HG03135 (cell line): ENCODE measurements around the gene PLCB4.

Experiments used
- ATAC-seq: cut with Tn5 transposase; IDR thresholded peaks from one replicate; pipeline ENCODE4 v1.9.1; 2021; ENCODE audit warnings: mild to moderate bottlenecking, moderate library complexity; ENCODE audit not compliant: unreplicated experiment

PLCB4 gene

DNA sequence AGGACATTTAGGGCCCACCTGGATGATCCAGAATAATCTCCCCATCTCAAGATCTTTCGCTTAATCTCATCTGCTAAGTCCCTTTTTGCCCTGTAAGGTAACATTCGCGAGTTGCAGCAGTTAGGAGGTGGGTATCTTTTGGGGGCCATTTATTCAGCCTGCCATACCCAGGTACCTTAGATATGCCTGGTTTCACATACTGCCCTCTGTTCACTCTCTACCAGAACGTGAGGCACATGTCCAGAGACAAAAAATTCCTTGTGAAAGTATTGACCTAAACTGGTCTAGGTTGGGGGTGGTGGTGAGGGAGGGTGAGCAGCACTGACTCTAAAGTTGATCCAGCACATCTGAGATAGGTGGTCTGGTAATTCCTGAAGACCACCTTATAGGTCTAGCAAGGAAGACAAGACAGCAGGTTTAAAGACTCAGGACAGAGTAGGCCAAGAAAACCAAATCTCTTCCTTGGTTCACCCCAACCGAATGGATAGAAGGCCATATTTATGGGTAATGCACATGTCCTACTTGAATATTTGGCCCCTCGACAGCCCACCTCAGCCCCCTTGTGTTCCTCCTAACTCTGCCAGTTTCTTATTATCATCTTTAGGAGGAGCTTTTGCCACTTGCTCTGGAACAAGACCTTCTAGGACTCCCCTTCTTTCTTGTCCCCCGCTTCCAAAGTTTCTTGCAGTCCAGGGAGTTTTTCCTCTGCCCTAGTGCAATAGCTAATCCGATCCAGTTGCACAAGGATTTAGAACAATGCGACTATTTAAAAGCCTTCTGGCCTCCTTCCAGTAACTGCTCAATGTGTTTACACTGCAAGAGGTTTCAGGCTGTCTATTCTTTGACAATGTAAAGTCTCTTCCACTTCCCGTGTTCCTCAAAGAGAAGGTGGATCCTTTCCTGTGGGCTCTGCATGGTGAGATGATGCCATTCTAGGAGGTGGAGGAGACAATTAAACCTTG is 232.5 kb downstream of the PLCB4 start:
- ATAC-seq: no peak

DNA sequence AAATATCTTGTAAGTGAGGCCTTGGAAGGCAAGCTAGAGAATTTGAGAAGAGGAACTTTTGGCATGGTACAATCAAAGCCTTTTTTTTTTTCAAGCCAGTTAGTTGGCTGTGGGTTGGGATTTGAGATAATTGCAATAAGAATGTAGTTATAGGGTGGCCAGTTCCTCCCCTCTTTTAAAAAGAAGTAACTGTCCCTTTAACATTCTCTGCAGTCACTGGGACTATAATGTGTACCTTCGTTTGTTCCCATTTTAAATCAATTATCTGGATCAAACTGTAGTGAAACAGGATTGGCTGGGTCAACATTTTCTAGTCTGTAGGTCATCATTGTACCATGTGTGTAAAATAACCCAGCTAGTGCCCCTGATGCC is 233.2 kb downstream of the PLCB4 start:
- no peak for ATAC-seq

DNA sequence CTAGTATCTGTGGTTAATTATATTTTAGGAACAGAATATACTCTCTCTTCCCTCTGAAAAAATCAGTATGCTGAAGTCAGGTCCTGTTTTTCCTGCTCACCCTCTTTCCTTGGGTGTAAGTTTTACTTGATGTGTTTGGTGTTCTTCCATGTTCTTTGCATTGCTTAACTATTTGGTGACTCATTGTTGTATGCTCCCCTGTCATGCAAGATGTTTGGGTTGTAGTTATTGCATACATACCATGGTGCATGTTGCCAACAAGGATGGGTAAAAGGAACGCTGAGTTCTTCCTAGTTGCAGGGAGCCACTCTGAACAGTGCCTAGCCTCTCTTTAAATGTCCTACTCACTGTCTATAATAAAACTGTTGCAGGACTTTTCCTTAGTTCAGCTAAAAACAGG is 237.6 kb downstream of the PLCB4 start:
- ATAC-seq: no peak

DNA sequence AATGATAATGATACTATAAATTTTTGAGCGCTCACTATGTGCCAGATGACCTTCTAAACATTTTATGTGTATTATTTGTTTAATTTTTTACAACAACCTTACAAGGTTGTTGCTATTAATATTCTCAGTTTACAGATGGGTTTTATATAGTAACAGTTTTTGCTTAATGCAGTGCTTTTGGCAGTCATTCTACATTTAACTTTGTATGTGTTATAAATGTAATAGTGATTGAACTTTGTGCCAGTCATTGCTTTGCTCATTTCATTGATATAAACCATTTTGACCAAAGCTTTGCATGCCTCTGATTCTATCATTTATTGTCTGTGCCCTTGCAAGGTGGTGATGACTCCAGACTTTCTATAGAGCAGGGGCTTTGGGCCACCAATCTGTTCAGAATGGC is 239.2 kb downstream of the PLCB4 start:
- no peak for ATAC-seq

DNA sequence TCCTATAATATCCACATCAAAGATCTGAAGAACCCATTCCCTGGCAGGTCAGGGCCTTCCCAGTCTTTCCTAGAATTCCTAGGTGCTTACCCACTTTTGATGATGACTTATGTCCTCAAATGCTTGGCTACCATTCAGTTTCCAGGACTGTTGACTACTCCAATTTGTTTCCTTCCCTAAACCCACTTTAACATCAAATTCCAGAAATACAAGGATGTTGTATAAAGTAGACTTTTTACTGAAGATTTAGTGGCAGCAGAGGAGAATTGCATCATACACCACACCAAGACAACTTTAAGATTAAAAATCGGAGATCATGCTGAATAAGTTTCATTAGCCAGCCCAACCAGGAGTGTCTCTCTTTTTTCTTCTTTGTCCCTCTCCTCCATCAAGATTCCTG is 242.2 kb downstream of the PLCB4 start:
- ATAC-seq: no peak

DNA sequence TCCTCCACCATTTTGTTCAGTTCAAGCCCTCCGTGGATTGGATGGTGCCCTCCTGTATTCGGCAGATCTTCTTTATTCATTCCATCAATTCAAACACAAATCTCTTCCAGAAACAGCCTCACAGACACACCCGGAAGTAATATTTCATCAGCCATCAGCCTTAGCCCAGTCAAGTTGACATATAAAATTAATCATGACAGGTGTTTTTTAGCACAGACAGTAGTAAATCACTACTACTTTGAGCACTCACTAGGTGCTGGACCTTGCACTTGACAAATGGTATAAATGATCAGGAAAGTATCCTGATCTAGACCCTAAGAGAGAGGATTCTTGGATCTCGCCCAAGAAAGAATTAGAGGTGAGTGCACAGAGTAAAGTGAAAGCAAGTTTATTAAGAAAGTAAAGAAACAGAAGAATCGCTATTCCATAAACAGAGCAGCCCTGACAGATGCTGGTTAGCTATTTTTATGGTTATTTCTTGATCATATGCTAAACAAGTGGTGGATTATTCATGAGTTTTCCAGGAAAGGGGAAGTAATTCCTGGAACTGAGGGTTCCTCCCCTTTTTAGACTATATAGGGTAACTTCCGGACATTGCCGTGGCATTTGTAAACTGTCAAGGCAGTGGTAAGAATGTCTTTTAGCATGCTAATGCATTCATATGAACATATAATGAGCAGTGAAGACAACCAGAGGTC is 250.9 kb downstream of the PLCB4 start:
- no peak for ATAC-seq

DNA sequence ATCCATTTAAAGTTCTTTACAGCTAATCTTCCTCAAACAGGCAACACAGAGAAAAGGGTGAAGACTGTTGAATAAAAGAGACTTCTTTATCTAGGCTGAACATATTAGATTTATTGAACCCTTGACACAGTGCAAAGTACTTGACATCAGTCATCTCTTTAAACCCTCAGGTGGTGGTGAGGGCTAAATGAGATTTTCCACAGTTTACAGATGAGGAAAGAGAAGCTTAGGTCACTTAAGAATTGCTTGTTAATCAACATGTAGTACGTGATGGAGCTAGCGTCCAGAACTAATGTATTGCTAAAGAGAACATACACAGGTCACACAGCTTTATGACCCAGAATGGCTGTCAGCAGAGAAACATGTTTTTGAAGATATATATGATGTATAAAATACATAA is 252.1 kb downstream of the PLCB4 start:
- no peak for ATAC-seq

DNA sequence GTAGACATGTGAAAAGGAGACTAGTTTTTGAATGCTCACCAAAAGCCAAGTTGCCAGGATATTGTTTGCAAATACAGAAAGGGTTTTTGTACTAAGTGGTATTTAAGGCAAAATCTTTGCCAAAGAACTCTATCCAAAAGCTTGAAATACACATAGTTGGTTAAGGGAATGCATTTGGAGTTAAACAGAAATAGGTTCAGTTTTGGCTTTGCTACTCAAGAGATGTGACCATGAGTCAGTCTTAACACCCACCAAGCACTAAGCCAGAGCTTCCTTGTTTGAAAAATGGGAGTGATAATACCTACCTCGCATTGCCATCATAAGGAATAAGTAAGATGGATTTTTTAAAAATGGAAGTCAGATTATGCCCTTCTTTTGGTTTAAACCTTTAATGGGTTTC is 253.8 kb downstream of the PLCB4 start:
- no peak for ATAC-seq

DNA sequence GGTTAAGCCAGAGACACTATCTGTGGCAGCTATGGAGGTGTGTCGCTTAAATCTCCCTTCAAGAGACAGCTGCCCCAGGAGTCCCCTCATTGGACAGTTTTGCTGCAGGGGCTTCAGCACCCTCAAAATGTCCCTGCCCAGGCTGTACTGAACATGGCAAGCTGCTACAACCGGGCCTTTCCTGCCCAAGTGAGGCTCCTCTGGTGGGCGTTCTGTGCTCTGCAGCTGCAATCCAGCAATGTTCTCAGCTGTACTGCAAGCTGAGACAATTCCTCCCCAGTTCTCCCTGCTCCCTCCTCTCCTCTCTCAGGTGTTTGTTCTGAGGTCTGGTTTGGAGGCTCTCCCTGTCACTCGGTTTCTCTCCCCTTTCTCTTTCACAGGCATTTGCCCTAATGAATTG is 254.7 kb downstream of the PLCB4 start:
- no peak for ATAC-seq

DNA sequence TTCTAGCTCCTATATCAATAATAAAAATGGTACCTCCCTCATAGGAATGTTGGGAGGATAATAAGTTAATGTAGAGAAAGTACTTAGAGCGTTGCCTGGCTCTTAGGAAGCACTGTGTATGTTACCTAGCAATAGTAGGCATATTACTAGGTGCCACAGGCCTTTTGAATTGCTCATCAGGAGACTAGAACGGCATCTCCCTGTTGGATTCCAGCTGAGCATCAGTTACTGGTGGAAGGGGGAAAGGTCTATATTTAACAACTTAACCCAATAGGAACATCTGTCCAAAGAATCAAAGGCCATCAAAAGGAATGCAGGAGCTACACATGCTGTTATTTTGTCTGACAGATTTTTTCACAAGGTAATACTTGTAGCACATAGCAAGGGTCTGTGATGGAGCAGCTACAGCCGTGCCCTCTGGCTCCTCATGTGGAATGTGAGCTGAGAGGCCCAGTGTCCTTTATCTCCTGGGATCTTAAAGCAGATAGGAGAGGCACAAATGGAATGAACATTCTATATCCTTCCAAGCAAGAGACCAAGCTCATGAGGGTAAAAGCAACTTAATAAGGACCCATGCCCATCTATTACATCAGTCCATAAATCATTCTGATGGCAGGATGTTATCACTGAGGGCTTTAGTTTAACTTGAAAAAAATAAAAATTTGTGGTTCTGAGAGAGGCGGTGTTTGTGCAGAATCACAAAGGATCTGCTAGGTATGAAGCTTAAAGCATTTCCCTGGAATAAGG is 260.6 kb downstream of the PLCB4 start:
- no peak for ATAC-seq

DNA sequence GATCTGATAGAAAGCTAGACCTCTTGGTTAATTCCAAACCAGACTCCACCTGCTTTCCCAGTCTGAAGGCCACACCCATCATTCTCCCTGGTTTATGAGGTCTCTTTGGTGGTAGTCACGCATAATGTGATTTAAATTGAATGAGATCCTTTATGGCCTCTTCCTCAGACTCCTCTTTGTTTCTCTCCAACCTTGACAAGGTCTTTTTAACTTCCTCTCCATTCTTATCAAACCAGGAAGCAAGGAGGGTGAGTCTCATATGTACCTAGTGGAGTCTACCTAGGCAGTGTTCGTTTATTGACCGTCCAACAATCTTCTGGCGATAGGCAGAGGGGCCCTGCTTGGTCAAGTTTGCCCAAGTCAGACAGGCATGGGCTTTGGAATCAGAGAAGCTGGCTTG is 261.3 kb downstream of the PLCB4 start:
- ATAC-seq: no peak

DNA sequence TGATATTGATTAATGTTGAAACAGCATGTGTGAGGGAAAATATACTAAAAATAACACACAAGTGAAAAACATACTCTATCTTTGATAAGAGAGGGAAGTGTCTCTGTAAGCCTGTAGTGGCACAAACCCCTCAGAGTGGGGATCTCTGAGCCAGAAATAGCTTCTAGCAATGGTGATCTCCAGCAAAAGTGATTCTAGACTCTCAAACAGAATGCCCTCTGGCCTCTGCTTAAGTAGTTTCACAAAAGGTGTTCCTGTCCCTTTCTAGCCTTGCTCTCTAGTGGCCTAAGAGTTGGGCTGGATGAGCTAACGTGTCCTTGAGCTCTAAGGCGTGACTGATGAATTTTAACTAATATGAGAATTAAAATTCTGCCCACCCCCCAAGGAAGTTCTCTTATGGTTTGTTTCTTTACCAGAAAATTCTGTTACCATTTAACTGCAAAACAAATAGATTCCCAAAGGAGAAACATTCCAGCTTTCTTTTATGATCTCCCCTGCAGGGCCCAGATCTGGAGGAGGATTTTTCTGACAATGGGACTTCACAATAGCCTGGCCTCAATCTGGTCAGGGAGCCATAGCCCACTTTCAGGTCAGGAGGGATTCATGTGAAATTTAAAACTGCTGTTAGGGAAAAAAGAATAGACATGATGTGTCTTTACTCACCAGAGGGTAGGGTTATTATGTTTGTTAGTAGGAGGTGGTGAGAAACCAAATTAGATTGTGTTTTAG is 263.0 kb downstream of the PLCB4 start:
- ATAC-seq: no peak

DNA sequence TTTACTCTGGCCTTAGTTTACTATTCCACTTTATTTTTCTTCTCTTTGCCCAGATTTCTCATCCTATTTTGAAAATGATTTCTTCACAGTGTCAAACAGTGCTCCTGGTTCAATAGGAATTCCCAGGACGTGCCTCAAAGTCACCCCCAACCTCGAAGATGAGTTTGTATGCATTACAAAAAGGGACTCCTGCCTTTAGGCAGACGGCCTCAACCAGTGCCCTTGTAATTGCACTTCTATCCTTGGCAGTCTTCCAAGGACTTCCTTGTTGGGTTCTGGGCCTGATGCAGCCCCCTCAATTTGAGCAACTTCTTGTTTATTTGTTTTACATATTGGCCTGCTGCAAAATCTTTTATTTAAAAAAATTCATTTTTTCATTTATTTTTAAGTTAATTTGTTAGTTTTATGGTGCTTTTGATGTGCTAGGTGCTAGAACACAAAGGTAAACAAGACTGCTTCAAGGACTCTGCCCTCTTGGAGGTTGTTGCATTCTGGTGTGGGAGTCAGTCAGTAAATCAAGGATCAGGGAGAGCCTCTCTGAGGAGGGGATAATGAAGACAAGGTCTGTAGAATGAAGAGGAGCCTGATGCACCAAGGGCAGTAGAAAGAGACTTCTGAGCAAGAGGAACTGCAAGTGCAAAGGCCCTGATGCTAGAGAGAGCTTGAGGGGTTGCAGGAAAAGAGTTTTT is 264.0 kb downstream of the PLCB4 start:
- ATAC-seq: no peak

DNA sequence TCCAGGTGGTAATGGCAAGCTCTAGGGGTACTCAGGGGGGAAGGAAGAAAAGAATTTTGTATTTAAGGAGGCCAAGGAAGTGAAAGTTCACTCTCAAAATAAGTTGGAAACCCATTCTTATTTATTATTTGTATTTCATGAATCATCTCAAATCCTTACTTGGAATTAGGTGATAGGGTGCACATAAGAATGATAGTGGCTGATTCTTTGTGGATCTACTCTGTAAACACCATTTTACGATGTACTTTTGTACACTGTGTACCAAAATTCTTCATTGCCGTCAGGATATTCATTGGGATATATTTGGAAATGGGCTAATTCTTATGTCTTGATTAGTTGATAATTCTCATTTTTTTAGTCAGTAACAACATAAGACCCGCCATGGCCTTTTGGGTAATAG is 266.0 kb downstream of the PLCB4 start:
- no peak for ATAC-seq

DNA sequence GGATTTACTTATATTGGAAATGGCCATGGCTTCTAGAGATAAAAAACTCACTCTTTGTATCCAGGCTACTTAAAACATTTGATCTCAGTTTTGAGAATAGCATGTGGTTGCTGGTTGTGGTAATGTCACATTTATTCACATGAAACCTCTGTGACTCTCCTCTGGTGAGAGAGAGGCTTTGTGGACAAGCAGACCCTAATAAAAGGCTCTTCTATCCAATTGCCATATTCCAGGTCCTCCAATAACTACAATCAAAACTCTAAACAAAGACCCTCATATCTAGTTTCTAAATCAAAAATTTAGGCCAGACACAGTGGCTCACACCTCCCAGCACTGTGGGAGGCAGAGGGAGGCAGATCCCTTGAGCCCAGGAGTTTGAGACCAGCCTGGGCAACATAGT is 269.2 kb downstream of the PLCB4 start:
- no peak for ATAC-seq

DNA sequence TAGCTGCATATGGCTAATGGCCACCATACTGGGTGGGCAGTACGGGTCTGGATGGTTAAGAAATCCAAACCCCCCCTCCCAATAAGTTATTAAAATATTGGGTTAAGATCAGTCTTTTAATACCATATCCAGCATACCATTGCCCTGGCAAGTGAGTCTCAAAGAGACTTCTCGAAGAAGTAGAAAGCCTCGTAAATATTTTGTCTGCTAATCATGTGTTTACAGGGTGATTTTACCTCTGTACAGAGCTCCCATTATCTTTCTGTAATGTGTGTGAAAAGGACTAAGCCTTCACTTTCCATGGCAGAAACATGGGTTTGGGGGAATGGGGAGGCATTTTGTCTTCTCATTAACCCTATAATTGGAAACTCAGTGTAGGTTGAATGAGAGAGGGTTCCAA is 270.8 kb downstream of the PLCB4 start:
- ATAC-seq: no peak

DNA sequence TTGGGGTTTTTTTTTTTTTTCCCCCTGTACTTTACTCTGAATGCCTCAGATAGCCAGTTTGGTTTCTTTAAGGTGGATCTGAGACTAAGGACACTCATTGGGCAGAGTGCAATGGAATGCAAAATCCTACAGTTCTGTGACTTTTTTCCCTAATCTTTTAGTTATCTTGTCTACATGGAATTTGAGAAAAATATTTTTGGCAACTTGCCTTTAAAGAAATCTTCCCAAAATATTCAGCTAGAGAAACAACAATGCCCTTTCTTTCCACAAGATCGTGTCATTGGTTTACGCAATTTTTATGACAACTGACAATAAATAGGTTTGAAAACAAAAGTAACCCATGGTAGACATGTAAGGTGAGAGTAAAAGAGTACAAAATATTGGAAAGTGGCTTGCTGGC is 273.8 kb downstream of the PLCB4 start:
- no peak for ATAC-seq

DNA sequence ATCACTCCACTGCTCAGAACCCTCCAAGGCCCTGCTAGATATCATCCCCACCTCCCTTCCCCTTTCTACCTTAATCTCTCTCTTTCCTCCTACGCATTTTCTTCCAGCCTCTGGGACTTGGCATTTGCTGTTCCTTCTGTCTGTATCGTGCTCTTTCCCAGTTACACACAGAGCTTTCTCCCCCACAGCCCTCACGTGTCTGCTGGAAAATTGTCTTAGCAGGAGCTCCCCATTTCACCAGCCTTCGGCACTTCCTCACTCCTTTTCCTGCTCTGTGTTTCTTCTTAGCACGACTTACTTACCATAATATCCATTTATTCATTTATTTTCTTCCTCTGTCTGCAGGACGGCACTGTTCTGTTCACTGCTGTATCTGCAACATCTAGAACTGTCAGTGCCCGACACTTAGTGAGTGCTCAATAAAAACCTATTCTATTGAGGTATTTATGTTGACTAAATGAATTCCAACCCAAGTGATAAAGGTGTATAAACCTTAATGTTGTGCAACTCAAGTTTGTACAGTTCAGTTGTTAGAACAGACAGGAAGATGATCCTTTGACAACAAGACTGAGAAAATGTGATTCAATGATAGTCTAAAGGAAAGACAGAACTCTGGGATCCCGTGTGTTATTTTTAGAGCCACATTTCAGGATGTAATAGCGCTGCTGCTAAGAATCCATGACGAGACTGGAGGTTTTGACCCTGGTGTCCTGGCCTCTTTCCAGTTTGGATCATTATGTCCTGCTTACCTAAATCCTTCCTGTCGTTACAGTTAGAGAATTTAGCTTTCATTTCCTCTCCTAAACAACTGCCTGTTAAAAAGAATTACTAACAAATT is 275.4 kb downstream of the PLCB4 start:
- no peak for ATAC-seq

DNA sequence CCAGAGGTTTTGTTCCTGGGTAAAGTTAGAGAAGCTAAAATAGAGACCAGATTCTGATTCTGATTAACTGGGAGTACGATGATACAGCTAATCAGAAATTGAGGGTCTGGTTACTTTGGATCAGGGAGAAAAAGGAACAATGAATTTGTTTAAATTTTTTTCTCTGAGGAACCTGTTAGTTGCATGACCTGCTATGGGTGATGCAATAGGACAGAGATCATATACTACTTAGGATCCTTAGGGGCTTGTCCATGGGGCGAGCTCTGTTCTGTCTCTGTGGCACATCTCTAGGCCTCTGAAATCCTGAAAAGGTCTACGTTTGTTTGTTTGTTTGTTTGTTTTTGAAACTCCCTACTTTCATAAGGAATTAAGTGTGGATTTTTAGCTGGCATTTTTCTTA is 279.4 kb downstream of the PLCB4 start:
- no peak for ATAC-seq

DNA sequence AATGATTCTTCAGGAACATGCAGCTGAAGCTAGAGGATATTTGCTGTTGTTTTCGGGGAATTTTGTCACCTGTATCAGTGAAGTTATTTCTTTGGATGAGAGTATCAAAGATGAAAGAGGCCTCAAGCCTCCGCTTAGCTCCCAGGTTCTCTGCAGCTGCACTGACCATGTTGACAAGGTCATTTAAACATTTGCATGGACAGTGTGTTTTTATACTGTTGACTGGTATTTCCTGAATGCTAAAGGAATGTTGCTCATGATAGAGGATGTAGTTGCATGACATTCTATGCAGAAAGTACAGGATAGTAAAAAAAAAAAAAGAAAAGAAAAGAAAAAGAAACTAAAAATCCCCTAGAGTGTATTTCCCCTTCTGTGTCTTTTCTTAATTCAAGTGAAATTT is 279.9 kb downstream of the PLCB4 start:
- ATAC-seq: no peak
